Activated CD4-positive, alpha-beta T cell treated with anti-CD3 and anti-CD28 coated beads, Interleukin-2, amount 10 ng/mL, durations not matched to agents 7 days and 5 days (primary cell): ENCODE measurements around the gene MTHFD1L. TPM values are rescaled to one million over a fixed set of nuclear protein-coding genes. Genes with fewer than 3 reads are reported as not detected.
A peak's percentile ranks its signal among the peaks of the same experiment; 100 is the strongest.

Experiments
- CTCF ChIA-PET: fragments of 350-600 bp; sonication (Branson Sonifier 250); formaldehyde crosslinking; loops from one replicate; lab custom pipeline; 2021; ENCODE audit warnings: antibody characterized with exemption; lab: Charles Lee
- POLR2A ChIA-PET: fragments of 350-600 bp; sonication (Branson Sonifier 250); formaldehyde crosslinking; loops from one replicate; lab custom pipeline; 2021; ENCODE audit warnings: antibody characterized with exemption; lab: Charles Lee
- DNase-seq: peaks from one replicate; pipeline ENCODE4 v3.0.0-alpha.2; 2020
- H3K27ac Mint-ChIP-seq: one replicate; pipeline ENCODE4 v1.8.0; 2021; ENCODE audit warnings: mild to moderate bottlenecking, moderate library complexity, mixed read lengths
- H3K27me3 Mint-ChIP-seq: one replicate; pipeline ENCODE4 v1.8.0; 2021; ENCODE audit warnings: mixed read lengths
- H3K36me3 Mint-ChIP-seq: one replicate; pipeline ENCODE4 v1.8.0; 2021; ENCODE audit warnings: low read depth, mixed read lengths
- H3K4me1 Mint-ChIP-seq: one replicate; pipeline ENCODE4 v1.8.0; 2021; ENCODE audit warnings: mixed read lengths
- H3K4me3 Mint-ChIP-seq: one replicate; pipeline ENCODE4 v1.8.0; 2021; ENCODE audit warnings: mild to moderate bottlenecking, moderate library complexity, mixed read lengths
- H3K9me3 Mint-ChIP-seq: one replicate; pipeline ENCODE4 v1.8.0; 2021; ENCODE audit warnings: mixed read lengths
- total RNA-seq, 2 experiments: library from RNA; stranded (reverse); gene quantifications; one replicate each; pipeline ENCODE4 v1.2.3, GENCODE V29; 2021

Gene MTHFD1L
- total RNA-seq, 2 experiments from 2014 or later, result 34.9 to 40.6 TPM

- Mint-ChIP-seq H3K36me3 (peaks cover 20% of the 10 kb centered on the region), H3K4me1 (no peaks in the 10 kb centered on the region), H3K27me3 (no peaks in the 10 kb centered on the region), H3K27ac (no peak overlapping the region), H3K4me3 (no peak overlapping the region), H3K9me3 (no peaks in the 10 kb centered on the region)
- DNase-seq, result no peak
- ChIA-PET CTCF (interaction anchor here (1.4 kb wide), 1 partner anchor 19 kb away, joined by 3 read pairs; no protein-coding TSS in a partner anchor), POLR2A (no interaction called here)
Observed at GRCh38 chr6:150930841-150931240, 65.3 kb downstream of the MTHFD1L start.

DNA sequence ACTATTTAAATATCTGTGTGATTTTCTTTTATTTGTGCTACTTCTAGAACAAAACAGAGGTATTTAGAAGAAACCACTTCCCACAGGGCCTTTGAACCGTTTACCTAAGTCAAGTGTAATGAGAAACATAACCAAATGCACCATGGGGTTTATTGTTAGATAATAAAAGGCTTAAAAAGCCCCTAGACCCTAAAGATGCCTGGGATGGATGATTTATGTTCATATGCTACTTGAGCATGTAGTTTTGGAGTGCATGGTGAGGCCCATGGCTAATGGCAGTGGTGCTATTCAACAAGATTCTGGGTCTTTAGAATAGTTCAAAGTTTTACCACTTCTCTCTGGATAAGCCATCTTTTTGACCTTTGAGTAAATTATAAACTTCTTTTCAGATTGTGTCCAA, 65.9 kb downstream of the MTHFD1L start:
- ChIA-PET POLR2A (no interaction called here), CTCF (no interaction called here)
- peaks cover 15% of the 10 kb centered on the region for H3K36me3 Mint-ChIP-seq

DNA sequence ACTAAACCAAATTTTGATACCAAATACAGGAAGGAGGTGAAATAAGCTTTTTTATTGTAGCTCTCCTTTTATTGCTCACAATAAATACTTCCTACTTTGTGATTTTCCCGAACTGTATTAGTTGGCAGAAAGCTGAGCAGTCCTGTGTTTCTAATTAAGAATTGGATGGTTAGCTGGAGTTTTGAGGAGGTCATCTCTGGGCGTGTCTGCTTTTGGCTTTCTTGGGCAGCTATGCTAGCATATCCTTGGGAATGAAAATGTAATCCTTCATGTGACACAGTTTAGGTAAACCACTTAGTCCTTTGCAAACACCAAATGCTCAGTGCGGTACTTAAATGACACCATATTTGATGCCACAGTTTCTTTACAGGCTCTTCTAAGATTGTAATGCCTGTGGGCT, 67.5 kb downstream of the MTHFD1L start:
- H3K4me1 Mint-ChIP-seq, result no peaks in the 10 kb centered on the region
- H3K36me3 Mint-ChIP-seq, result peaks cover 11% of the 10 kb centered on the region
- DNase-seq, result no peak
- no peak overlapping the region for H3K4me3 Mint-ChIP-seq
- ChIA-PET POLR2A (no interaction called here), CTCF (interaction anchor here (0.6 kb wide), 1 partner anchor 277 kb away, joined by 4 read pairs; no protein-coding TSS in a partner anchor)
- no peaks in the 10 kb centered on the region for H3K27me3 Mint-ChIP-seq
- no peaks in the 10 kb centered on the region for H3K9me3 Mint-ChIP-seq
- no peak overlapping the region for H3K27ac Mint-ChIP-seq

More for the DNA sequence above, 65.9 kb downstream of the MTHFD1L start:
- Mint-ChIP-seq H3K27me3 (no peaks in the 10 kb centered on the region), H3K27ac (no peak overlapping the region), H3K9me3 (no peaks in the 10 kb centered on the region), H3K4me1 (no peaks in the 10 kb centered on the region), H3K4me3 (no peak overlapping the region)
- no peak for DNase-seq

GRCh38 chr6:150934380-150934779, 68.9 kb downstream of the MTHFD1L start:
- Mint-ChIP-seq H3K4me3 (no peak overlapping the region), H3K36me3 (peaks cover 19% of the 10 kb centered on the region), H3K9me3 (no peaks in the 10 kb centered on the region), H3K27me3 (no peaks in the 10 kb centered on the region), H3K27ac (no peak overlapping the region), H3K4me1 (no peaks in the 10 kb centered on the region)
- no peak for DNase-seq
- ChIA-PET POLR2A (no interaction called here), CTCF (interaction anchor here (1.6 kb wide), 1 partner anchor 13 kb away, joined by 4 read pairs; no protein-coding TSS in a partner anchor)

- Mint-ChIP-seq H3K9me3 (no peaks in the 10 kb centered on the region), H3K4me3 (no peak overlapping the region), H3K27me3 (no peaks in the 10 kb centered on the region), H3K27ac (no peak overlapping the region), H3K36me3 (peaks cover 17% of the 10 kb centered on the region), H3K4me1 (no peaks in the 10 kb centered on the region)
- ChIA-PET POLR2A (no interaction called here), CTCF (interaction anchor here (0.6 kb wide), 1 partner anchor 138 kb away, joined by 5 read pairs; no protein-coding TSS in a partner anchor)
- DNase-seq, result no peak
Observed at GRCh38 chr6:150936021-150936555, 70.6 kb downstream of the MTHFD1L start.

- Mint-ChIP-seq H3K27ac (no peak overlapping the region), H3K4me1 (no peaks in the 10 kb centered on the region), H3K36me3 (peaks cover 14% of the 10 kb centered on the region), H3K27me3 (no peaks in the 10 kb centered on the region), H3K9me3 (no peaks in the 10 kb centered on the region), H3K4me3 (no peak overlapping the region)
- POLR2A ChIA-PET, result no interaction called here
- no peak for DNase-seq
- CTCF ChIA-PET, result no interaction called here
Observed at GRCh38 chr6:150937132-150937906, 71.8 kb downstream of the MTHFD1L start.

GRCh38 chr6:150939399-150939798, 73.9 kb downstream of the MTHFD1L start:
- POLR2A ChIA-PET, result no interaction called here
- H3K36me3 Mint-ChIP-seq, result peaks cover 12% of the 10 kb centered on the region

GRCh38 chr6:150940941-150941340, 75.4 kb downstream of the MTHFD1L start:
- no peaks in the 10 kb centered on the region for H3K27me3 Mint-ChIP-seq
- H3K36me3 Mint-ChIP-seq, result peaks cover 16% of the 10 kb centered on the region
- H3K9me3 Mint-ChIP-seq, result no peaks in the 10 kb centered on the region
- no peak overlapping the region for H3K4me3 Mint-ChIP-seq
- ChIA-PET CTCF (no interaction called here), POLR2A (no interaction called here)
- H3K27ac Mint-ChIP-seq, result no peak overlapping the region
- H3K4me1 Mint-ChIP-seq, result no peaks in the 10 kb centered on the region
- no peak for DNase-seq

More at GRCh38 chr6:150939399-150939798, 73.9 kb downstream of the MTHFD1L start:
- H3K27ac Mint-ChIP-seq, result no peak overlapping the region
- no peak for DNase-seq
- no peak overlapping the region for H3K4me3 Mint-ChIP-seq
- CTCF ChIA-PET, result no interaction called here
- no peaks in the 10 kb centered on the region for H3K9me3 Mint-ChIP-seq
- H3K4me1 Mint-ChIP-seq, result no peaks in the 10 kb centered on the region
- no peaks in the 10 kb centered on the region for H3K27me3 Mint-ChIP-seq

DNA sequence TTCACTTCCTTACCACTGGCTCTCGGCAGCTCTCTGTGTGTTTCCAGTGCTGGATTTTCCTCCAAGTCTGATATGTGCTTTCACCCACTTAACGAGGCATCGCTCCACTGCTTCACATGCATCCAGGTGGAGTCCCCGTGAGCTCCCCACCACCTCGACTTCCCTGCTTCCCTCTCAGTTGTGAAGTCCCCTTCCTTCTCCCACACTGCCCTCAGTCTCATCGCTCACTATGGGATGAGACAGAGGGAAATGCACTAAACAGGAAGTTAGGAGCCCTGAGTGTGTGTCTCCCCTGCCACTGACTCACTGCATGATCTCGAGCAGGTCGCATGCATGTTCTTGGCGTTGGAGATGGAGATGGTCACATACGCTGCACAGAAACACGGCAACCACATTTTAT, 84.0 kb downstream of the MTHFD1L start:
- no peaks in the 10 kb centered on the region for H3K9me3 Mint-ChIP-seq
- H3K36me3 Mint-ChIP-seq, result peaks cover 45% of the 10 kb centered on the region
- CTCF ChIA-PET, result interaction anchor here (1.5 kb wide), 1 partner anchor 19 kb away, joined by 3 read pairs; no protein-coding TSS in a partner anchor
- H3K4me3 Mint-ChIP-seq, result no peak overlapping the region
- POLR2A ChIA-PET, result no interaction called here
- DNase-seq, result no peak
- peak overlapping the region; percentile 36 for H3K27ac Mint-ChIP-seq
- H3K27me3 Mint-ChIP-seq, result no peaks in the 10 kb centered on the region
- no peaks in the 10 kb centered on the region for H3K4me1 Mint-ChIP-seq

GRCh38 chr6:150953851-150954250, 88.3 kb downstream of the MTHFD1L start:
- Mint-ChIP-seq H3K4me3 (no peak overlapping the region), H3K27me3 (no peaks in the 10 kb centered on the region), H3K27ac (no peak overlapping the region), H3K36me3 (peaks cover 46% of the 10 kb centered on the region), H3K4me1 (no peaks in the 10 kb centered on the region), H3K9me3 (no peaks in the 10 kb centered on the region)
- no peak for DNase-seq
- POLR2A ChIA-PET, result no interaction called here
- CTCF ChIA-PET, result no interaction called here

GRCh38 chr6:150959166-150959565, 93.7 kb downstream of the MTHFD1L start:
- Mint-ChIP-seq H3K27me3 (no peaks in the 10 kb centered on the region), H3K4me1 (no peaks in the 10 kb centered on the region), H3K4me3 (no peak overlapping the region), H3K9me3 (no peaks in the 10 kb centered on the region), H3K27ac (no peak overlapping the region), H3K36me3 (peaks cover 22% of the 10 kb centered on the region)
- POLR2A ChIA-PET, result no interaction called here
- DNase-seq, result no peak
- CTCF ChIA-PET, result no interaction called here

GRCh38 chr6:150962436-150962835, 96.9 kb downstream of the MTHFD1L start:
- peaks cover 17% of the 10 kb centered on the region for H3K36me3 Mint-ChIP-seq

GRCh38 chr6:150964765-150965164, 99.3 kb downstream of the MTHFD1L start:
- peaks cover 10% of the 10 kb centered on the region for H3K36me3 Mint-ChIP-seq
- no peaks in the 10 kb centered on the region for H3K27me3 Mint-ChIP-seq
- ChIA-PET CTCF (interaction anchor here (1.5 kb wide), 1 partner anchor 359 kb away, joined by 4 read pairs; no protein-coding TSS in a partner anchor), POLR2A (no interaction called here)
- H3K4me3 Mint-ChIP-seq, result no peak overlapping the region
- H3K27ac Mint-ChIP-seq, result no peak overlapping the region
- no peaks in the 10 kb centered on the region for H3K9me3 Mint-ChIP-seq
- peaks cover 5% of the 10 kb centered on the region for H3K4me1 Mint-ChIP-seq
- DNase-seq, result no peak

More at GRCh38 chr6:150962436-150962835, 96.9 kb downstream of the MTHFD1L start:
- no peaks in the 10 kb centered on the region for H3K27me3 Mint-ChIP-seq
- DNase-seq, result no peak
- no peak overlapping the region for H3K27ac Mint-ChIP-seq
- H3K9me3 Mint-ChIP-seq, result no peaks in the 10 kb centered on the region
- no peak overlapping the region for H3K4me3 Mint-ChIP-seq
- POLR2A ChIA-PET, result no interaction called here
- CTCF ChIA-PET, result no interaction called here
- H3K4me1 Mint-ChIP-seq, result peaks cover 5% of the 10 kb centered on the region
